ENCODE measurements around the gene LARGE1. TPM values are rescaled to one million over a fixed set of nuclear protein-coding genes. Genes with fewer than 3 reads are reported as not detected.

LARGE1 gene
- total and polyA plus RNA-seq, 9 of the 15 experiments (the other 6 are each of a cell fraction or from before 2014, with no cell fraction given): 0.01 to 0.66 (median 0.14) TPM; not detected in 2

DNA sequence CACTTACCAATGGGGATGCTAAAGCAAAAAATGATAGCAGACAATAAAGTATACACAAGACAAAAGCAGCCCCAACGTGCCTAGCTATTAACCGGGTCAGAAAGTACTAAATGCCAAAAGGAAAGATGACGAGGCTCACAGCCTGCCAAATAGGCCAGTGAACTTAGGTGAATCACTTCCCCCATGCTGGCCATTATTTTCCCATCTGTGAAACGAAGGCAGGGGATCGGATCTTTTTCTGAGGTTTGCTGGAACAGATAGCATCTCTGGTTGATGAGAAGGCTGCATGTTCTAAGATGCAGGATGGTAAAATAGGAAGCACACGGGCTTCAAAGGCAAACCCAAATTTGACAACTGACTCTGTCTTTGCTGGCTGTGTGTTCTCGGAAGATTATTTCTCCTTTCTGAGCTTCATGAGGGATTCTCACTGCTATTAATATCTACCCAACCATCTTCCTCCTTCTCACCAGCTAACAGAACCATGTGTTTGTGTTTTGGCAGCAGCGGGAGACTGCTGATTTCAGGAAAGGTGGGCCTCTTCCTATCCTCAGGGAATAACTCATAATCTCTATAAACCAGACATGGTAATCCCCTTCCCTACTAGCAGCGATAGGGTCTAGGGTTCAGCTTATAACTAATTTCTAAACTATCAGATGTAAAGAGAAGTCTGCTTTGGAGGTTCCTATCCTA lies 390.7 kb downstream of the LARGE1 start (continued):
- TF ChIP-seq BRF2 (IDR thresholded peaks at IDR 0.05; ENCODE audit: borderline replicate concordance, insufficient read depth, insufficient read length): no peak
- TF ChIP-seq MBD1 (CRISPR knock-in tag; IDR thresholded peaks at IDR 0.05): no peak
- no peak for TF ChIP-seq MAFF (IDR thresholded peaks at IDR 0.05; ENCODE audit: low read length)
- TF ChIP-seq FOXK1 (CRISPR knock-in tag; IDR thresholded peaks at IDR 0.05; ENCODE audit: borderline replicate concordance): no peak
- no peak for TF ChIP-seq CEBPB (tag; IDR thresholded peaks at IDR 0.05)
- no peak for TF ChIP-seq BCOR (IDR thresholded peaks at IDR 0.05)

GRCh38 chr22:33528183-33528582 lies 392.1 kb downstream of the LARGE1 start:
- POLR2A ChIA-PET: no interaction called here
- FAIRE-seq: no peak
- Histone ChIP-seq H3K79me2 (ENCODE audit: control insufficient read depth, insufficient read depth, low read length) (no peaks in the 10 kb centered on the region), H3K9ac (ENCODE audit: insufficient read depth in 1 of 2, low read depth in 2 of 2, low read length in 2 of 2) (no peak overlapping the region), H3K36me3 (ENCODE audit: control insufficient read depth, insufficient read depth, low read length) (no peaks in the 10 kb centered on the region), H2AFZ (ENCODE audit: low read depth, low read length) (no peak overlapping the region), H3K27ac (ENCODE audit: extremely low read depth, low read depth, low read length) (no peak overlapping the region), H4K20me1 (replicated peaks; ENCODE audit: control insufficient read depth, insufficient read depth, low read length) (no peaks in the 10 kb centered on the region), H3K4me3 (no peak overlapping the region), H3K4me1 (replicated peaks in 1 of 2; ENCODE audit: control insufficient read depth in 2 of 2, insufficient read depth in 2 of 2, low read length in 2 of 2) (no peaks in the 10 kb centered on the region), H3K27me3 (ENCODE audit: control insufficient read depth in 2 of 2, insufficient read depth in 2 of 2, low read length in 2 of 2) (no peaks in the 10 kb centered on the region), H3K4me2 (ENCODE audit: insufficient read depth, low read length) (no peak overlapping the region), H3K9me1 (ENCODE audit: control insufficient read depth, insufficient read depth, low read length) (no peaks in the 10 kb centered on the region), H3K9me3 (replicated peaks; ENCODE audit: control insufficient read depth, insufficient read depth, low read depth, low read length) (no peaks in the 10 kb centered on the region)
- TF ChIP-seq MBD1 (CRISPR knock-in tag; IDR thresholded peaks at IDR 0.05): no peak
- TF ChIP-seq ZNF311 (CRISPR knock-in tag; IDR thresholded peaks at IDR 0.05): no peak
- no peak for TF ChIP-seq ZNF778 (CRISPR knock-in tag; IDR thresholded peaks at IDR 0.05)
- TF ChIP-seq, protein P1, sequence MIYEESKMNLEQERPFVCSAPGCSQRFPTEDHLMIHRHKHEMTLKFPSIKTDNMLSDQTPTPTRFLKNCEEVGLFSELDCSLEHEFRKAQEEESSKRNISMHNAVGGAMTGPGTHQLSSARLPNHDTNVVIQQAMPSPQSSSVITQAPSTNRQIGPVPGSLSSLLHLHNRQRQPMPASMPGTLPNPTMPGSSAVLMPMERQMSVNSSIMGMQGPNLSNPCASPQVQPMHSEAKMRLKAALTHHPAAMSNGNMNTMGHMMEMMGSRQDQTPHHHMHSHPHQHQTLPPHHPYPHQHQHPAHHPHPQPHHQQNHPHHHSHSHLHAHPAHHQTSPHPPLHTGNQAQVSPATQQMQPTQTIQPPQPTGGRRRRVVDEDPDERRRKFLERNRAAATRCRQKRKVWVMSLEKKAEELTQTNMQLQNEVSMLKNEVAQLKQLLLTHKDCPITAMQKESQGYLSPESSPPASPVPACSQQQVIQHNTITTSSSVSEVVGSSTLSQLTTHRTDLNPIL (CRISPR knock-in tag; IDR thresholded peaks at IDR 0.05): no peak
- TF ChIP-seq ADNP (tag; IDR thresholded peaks at IDR 0.05): no peak
- TF ChIP-seq, protein P2, sequence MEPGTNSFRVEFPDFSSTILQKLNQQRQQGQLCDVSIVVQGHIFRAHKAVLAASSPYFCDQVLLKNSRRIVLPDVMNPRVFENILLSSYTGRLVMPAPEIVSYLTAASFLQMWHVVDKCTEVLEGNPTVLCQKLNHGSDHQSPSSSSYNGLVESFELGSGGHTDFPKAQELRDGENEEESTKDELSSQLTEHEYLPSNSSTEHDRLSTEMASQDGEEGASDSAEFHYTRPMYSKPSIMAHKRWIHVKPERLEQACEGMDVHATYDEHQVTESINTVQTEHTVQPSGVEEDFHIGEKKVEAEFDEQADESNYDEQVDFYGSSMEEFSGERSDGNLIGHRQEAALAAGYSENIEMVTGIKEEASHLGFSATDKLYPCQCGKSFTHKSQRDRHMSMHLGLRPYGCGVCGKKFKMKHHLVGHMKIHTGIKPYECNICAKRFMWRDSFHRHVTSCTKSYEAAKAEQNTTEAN (CRISPR knock-in tag; IDR thresholded peaks at IDR 0.05): no peak
- TF ChIP-seq TFAM (CRISPR knock-in tag; conservative IDR thresholded peaks at IDR 0.05): no peak
- TF ChIP-seq ERF (CRISPR knock-in tag; IDR thresholded peaks at IDR 0.05): no peak
- BruUV-seq (replicated peaks): no TSS peak
- CTCF ChIA-PET (ENCODE audit: low intra/inter-chr PET ratio): no interaction called here
- no peak for DNase-seq (ENCODE audit: extremely low read depth in 1 of 4, low spot score in 3 of 4)
- ATAC-seq: no peak
- WGBS (ENCODE audit: insufficient coverage, low coverage, missing lambda C conversion rate): 0% methylated on average over 2 of the region's 3 CpGs
- intact Hi-C loops (cut with micrococcal nuclease): no loop called here
- in situ Hi-C loops (cut with MboI): no loop called here

All from K562 (cell line).